ENCODE results near the gene GDF15. TPM values are rescaled to one million over a fixed set of nuclear protein-coding genes. Genes with fewer than 3 reads are reported as not detected.
"Not testable (repeated sequence)": the region's sequence is repeated elsewhere in the genome, so short reads cannot be mapped to it uniquely, and the experiment has no call there.

Gene GDF15
- total RNA-seq, 1 donor from 2014 or later, result not detected

DNA sequence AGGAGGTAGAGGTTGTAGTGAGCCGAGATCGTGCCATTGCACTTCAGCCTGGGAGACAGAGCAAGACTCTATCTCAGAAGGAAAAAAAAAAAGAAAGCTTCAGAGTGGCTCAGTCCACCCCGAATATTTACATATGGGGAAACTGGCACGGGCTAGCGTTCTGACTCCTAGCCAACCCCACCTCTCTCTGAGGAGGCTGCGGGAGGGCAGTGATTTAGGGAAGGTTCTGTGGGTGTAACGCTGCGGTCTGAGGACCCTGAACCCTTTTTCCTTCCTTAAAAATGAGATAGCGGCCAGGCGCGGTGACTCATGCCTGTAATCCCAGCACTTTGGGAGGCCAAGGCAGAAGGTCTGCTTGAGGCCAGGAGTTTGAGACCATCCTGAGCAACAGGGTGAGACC, 6.5 kb downstream of the GDF15 start:
- DNase-seq (ENCODE audit: low spot score), result no peak

DNA sequence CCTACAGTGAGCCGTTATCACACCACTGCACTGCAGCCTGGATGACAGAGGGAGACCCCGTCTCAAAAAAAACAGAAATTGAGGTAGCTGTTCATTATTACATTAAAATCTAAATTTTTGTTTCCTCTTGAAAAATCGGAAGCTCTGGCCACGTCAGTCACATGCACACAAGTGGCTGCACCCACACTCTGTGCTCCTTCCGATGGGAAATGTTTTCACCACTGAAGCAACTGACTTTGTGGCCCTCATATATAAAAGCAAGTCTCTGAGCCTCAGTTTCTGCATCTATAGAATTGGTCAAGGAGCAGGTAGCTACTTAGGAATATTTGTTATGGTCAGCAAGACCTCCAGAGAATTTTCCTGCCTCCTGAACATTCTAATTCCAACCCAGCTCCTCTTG, 7.0 kb downstream of the GDF15 start:
- no peak for DNase-seq (ENCODE audit: low spot score)

DNA sequence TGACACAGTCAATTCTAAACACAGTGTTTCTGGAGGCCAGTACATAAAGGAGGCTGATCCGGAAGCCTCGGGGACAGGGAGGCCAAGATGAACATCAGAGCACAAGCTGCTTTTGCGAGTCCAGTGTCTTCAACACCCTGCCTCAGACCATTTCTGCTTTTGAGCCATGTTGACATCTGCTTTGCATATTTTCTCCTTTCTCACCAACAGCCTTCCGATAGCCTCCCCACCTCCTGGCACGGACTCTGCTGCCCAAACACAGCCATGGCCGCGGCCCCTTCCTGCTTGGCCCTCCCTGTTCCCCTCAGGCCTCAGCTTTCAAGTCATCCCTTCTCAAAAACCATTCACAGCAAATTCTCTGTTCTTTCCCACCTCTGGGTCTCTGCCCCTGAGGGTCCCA, 7.9 kb downstream of the GDF15 start:
- no peak for DNase-seq (ENCODE audit: low spot score)

- no peak for DNase-seq (ENCODE audit: low spot score)
Observed at GRCh38 chr19:18396471-18397241, 10.7 kb downstream of the GDF15 start.

GRCh38 chr19:18397242-18398202, 11.6 kb downstream of the GDF15 start, which contains the start of gene LRRC25:
Gene LRRC25 (minus strand): TSS chr19:18397622. CDS start chr19:18396963, 659 bp downstream.
- DNase-seq (ENCODE audit: low spot score), result peak; percentile 58

GRCh38 chr19:18399008-18399407, 13.1 kb downstream of the GDF15 start:
- DNase-seq (ENCODE audit: low spot score), result no peak

DNA sequence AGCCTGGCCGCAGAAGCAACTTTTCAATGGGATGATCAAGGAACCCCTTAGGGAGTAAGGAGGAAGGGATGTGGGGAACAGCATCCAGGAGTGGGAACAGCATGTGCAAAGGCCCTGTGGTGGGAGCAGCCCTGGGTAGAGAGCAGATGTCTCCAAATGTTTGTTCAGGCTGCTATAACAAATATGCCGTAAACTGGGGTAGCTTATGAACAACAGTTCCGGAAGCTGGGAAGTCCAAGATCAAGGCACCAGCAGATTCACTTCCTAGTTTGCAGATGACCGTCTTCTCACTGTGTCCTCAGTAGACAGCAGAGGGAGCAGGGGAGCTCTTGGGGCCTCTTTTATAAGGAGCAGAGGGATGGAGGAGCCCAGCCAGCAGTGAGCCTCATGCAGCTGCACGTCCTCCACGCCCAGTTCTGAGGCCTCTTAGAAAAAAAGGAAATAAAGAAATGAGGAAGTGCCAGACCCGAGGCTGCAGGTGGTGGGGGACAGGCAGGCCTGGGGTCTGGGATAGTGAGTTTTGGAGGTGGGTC, 15.7 kb downstream of the GDF15 start:
- DNase-seq (ENCODE audit: low spot score), result peak; percentile 94

DNA sequence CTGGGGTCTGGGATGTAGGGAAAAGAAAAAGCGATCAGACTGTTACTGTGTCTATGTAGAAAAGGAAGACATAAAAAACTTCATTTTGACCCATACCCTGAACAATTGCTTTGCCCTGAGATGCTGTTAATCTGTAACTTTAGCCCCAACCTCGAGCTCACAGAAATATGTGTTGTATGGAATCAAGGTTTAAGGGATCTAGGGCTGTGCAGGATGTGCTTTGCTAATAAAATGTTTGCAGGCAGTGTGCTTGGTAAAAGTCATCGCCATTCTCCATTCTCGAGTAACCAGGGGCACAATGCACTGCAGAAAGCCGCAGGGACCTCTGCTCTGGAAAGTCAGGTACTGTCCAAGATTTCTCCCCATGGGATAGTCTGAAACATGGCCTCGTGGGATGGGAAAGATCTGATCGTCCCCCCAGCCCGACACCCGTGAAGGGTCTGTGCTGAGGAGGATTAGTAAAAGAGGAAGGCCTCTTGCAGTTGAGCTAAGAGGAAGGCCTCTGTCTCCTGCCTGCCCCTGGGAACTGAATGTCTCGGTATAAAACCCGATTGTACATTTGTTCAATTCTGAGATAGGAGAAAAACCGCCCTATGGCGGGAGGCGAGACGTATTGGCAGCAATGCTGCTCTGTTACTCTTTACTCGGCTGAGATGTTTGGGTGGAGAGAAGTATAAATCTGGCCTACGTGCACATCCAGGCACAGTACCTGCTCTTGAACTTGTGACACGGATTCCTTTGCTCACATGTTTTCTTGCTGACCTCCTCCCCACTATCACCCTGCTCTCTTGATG, 16.7 kb downstream of the GDF15 start:
- DNase-seq (ENCODE audit: low spot score), result not testable (repeated sequence)

GRCh38 chr19:18405754-18406153, 19.8 kb downstream of the GDF15 start:
- DNase-seq (ENCODE audit: low spot score), result not testable (repeated sequence)

- DNase-seq (ENCODE audit: low spot score), result no peak
Observed at GRCh38 chr19:18406749-18407148, 20.8 kb downstream of the GDF15 start.

DNA sequence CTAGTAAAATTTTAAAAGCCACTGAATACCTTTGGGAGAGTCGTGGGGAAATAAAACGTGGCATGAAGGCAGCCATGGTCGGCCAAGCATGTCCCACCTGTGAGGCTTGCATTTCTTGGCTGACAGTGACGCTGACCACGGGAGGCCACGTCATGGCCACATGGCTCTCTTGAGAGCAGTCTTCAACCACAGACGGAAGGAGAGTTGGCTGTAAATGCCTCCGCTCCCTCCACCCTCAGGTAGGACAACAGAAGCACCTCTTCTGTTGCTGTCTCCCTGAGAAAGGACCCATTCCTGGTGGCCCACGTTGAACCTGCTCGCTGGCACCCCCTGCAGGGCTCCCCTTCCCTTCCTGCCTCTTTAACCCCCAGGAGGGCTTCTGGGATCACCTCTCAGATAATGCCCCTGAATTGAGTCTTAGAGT, 22.1 kb downstream of the GDF15 start:
- DNase-seq (ENCODE audit: low spot score), result no peak

GRCh38 chr19:18412610-18413239, 26.8 kb downstream of the GDF15 start:
- DNase-seq (ENCODE audit: low spot score), result no peak

DNA sequence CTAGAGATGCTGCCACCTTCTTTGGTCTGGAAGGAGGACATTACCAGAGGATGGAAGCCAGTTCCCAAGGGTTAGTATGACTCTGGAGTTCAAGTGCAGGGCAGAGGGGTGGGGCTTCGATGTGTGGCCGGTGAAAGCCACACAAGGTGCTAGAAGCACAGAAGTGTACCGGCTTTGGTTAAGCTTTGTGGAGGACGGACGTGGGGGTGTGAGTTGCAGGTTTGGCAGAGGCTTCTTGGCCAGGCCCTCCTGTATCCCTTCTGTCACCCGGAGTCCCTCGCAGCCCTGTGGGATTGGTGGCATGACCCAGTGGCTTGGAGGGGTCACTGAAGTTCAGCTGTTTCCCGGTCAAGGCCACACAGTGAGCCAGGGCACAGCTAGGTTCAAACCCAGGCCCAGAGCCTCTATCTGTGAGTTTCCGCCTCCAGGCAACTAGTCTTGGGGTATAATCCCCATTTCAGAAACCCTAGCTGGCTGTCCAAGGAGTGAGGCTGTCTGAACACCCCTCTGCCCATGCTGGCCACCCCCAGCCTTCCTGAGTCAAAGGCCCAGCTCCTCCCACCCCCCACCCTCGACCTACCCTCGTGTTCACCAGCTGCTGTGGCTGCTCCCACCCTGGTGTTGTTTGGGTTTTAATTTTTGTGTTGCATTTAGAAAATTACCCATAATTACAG, 28.7 kb downstream of the GDF15 start:
- peak; percentile 34 for DNase-seq (ENCODE audit: low spot score)

- peak; percentile 96 for DNase-seq (ENCODE audit: low spot score)
Observed at GRCh38 chr19:18415178-18415867, 29.4 kb downstream of the GDF15 start.

GRCh38 chr19:18416778-18417249, 30.9 kb downstream of the GDF15 start:
- DNase-seq (ENCODE audit: low spot score), result peak; percentile 97

DNA sequence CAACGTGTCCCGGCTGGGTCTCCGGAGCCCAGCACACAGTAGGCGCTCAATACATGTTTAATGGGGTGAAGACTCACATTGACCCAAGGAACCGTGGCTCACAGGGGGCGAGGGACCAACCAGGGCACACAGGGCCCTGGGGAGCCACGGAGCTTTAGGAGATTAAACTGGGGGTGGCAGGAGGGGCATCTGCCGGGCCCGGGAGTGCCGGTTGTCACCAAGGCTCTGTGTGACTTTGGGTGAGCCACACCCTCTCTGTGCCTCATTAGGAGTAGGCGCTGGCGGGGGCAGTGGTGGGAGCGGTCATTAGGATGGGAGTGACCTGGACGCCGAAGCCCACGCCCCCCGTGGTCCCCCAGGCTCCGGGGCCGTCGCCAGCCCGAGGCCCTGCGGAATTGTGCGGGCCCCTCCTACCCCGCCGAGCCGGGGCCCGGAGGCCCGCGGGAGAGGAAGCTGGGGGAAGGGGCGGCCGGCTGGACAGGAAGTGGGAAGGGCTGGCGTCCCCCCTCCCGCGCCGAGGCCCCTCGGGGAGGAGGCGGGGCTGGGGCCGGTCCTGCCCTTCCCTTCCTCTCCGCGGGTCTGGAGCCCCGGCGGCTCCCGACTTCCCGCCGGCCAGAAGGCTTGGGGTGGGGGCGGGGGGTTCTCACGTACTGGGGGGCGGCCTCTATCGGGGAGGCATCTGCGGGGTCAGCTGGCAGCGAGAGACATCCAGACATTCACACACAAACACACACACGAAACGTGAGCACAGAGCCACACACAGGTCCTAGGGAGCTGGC, 31.5 kb downstream of the GDF15 start:
- DNase-seq (ENCODE audit: low spot score), result peak; percentile 95

DNA sequence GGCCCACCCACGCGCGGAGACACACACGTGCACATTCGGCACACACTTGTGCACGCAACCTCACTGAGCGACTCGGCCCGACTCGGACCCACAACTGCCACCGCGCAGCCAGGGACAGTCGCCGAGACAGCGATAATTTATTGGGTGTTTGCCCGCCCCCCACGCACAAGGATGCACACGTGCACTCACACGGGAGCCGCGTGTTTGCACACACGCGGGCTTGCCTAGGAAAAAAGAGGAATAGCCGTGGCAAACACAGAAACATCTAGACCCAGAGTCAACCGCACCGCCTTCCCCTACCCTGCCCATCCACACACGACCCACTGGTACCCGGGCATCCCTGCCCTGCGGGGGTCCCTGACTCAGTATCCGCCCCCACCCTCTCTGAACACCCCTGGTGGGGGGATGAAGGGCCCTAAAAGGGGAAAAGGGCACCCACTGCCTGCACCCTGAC, 32.1 kb downstream of the GDF15 start:
- no peak for DNase-seq (ENCODE audit: low spot score)

- no peak for DNase-seq (ENCODE audit: low spot score)
Observed at GRCh38 chr19:18418483-18419194, 32.7 kb downstream of the GDF15 start.

Measured in umbilical cord (tissue), 2 donors.